NT2/D1 (cell line): Measurements from ENCODE around the gene LDLRAD3.

Experiments used
- DNase-seq: peaks from one replicate; pipeline ENCODE4 v3.0.0-alpha.2; 2011; ENCODE audit warnings: low read depth, low spot score
- H3K27me3 ChIP-seq: 2 replicates; pipeline ENCODE4 v1.6.0; 2011; ENCODE audit warnings: mild to moderate bottlenecking; ENCODE audit not compliant: insufficient read length, insufficient read depth
- H3K36me3 ChIP-seq: 2 replicates; pipeline ENCODE4 v1.6.1; 2011; ENCODE audit warnings: mild to moderate bottlenecking, low read length, mixed read lengths; ENCODE audit not compliant: insufficient read depth, insufficient read length
- H3K4me1 ChIP-seq: 2 replicates; pipeline ENCODE4 v1.5.1; 2011; ENCODE audit not compliant: insufficient read depth, insufficient read length
- H3K4me3 ChIP-seq: 2 replicates; pipeline ENCODE4 v1.5.1; 2011; ENCODE audit warnings: low read depth; ENCODE audit not compliant: insufficient read length
- H3K9ac ChIP-seq: 2 replicates; pipeline ENCODE4 v1.6.0; 2011; ENCODE audit warnings: low read depth; ENCODE audit not compliant: insufficient read length
- H3K9me3 ChIP-seq: 2 replicates; pipeline ENCODE4 v1.5.1; 2011; ENCODE audit warnings: mild to moderate bottlenecking, low read length; ENCODE audit not compliant: insufficient read depth
- SUZ12 ChIP-seq: IDR thresholded peaks from 2 replicates; pipeline ENCODE4 v1.6.1; 2011; ENCODE audit not compliant: insufficient read length, insufficient read depth; ENCODE audit errors: extremely low read depth
- YY1 ChIP-seq: IDR thresholded peaks from 2 replicates; pipeline ENCODE4 v1.6.1; 2011; ENCODE audit not compliant: insufficient read length, insufficient read depth
- ZNF274 ChIP-seq: IDR thresholded peaks from 2 replicates; pipeline ENCODE4 v1.6.1; 2011; ENCODE audit warnings: mild to moderate bottlenecking, low read depth, low read length

LDLRAD3 gene

DNA sequence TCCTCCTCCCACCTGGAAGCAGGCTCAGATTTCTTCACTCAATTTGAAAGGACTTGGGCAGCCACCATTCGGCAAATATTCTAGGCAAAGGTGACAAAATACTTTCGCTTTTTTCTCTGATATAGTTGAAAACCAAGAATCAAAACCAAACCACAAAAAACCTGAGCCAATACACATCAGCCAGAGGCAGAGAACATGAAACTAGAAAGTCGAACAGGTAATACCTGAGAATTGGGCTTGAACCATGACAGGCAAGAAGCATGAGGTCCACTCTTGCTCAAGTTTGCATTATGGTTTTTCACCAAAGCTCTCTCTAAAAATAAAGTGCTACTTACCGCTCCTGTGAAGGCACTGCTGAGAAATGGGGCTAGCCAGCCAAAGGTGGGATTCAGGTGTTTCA lies 26.2 kb upstream of the LDLRAD3 start:
- peaks cover 3% of the 10 kb centered on the region for H3K4me1 ChIP-seq
- H3K36me3 ChIP-seq = no peaks in the 10 kb centered on the region
- TF ChIP-seq YY1 = no peak
- no peak overlapping the region for H3K9ac ChIP-seq
- H3K27me3 ChIP-seq = no peaks in the 10 kb centered on the region
- DNase-seq = no peak
- no peak overlapping the region for H3K4me3 ChIP-seq
- no peaks in the 10 kb centered on the region for H3K9me3 ChIP-seq

GRCh38 chr11:35918716-35919115 lies 25.1 kb upstream of the LDLRAD3 start:
- no peak for DNase-seq
- H3K4me3 ChIP-seq = no peak overlapping the region
- no peak overlapping the region for H3K9ac ChIP-seq
- no peaks in the 10 kb centered on the region for H3K27me3 ChIP-seq
- no peaks in the 10 kb centered on the region for H3K36me3 ChIP-seq
- peaks cover 3% of the 10 kb centered on the region for H3K4me1 ChIP-seq
- no peaks in the 10 kb centered on the region for H3K9me3 ChIP-seq
- TF ChIP-seq SUZ12 = no peak
- TF ChIP-seq ZNF274 = no peak
- no peak for TF ChIP-seq YY1

- H3K4me1 ChIP-seq = peaks cover 3% of the 10 kb centered on the region
- no peaks in the 10 kb centered on the region for H3K36me3 ChIP-seq
- DNase-seq = no peak
- no peaks in the 10 kb centered on the region for H3K9me3 ChIP-seq
- no peak overlapping the region for H3K9ac ChIP-seq
- TF ChIP-seq ZNF274 (no peak), SUZ12 (no peak), YY1 (no peak)
- H3K27me3 ChIP-seq = no peaks in the 10 kb centered on the region
- H3K4me3 ChIP-seq = no peak overlapping the region
These were observed 24.6 kb upstream of the LDLRAD3 start for GRCh38 chr11:35919244-35919643.

- no peak overlapping the region for H3K4me3 ChIP-seq
- no peak for DNase-seq
- H3K36me3 ChIP-seq = no peaks in the 10 kb centered on the region
- TF ChIP-seq SUZ12 (no peak), ZNF274 (no peak), YY1 (no peak)
- no peak overlapping the region for H3K9ac ChIP-seq
- H3K9me3 ChIP-seq = no peaks in the 10 kb centered on the region
- H3K4me1 ChIP-seq = peaks cover 3% of the 10 kb centered on the region
- H3K27me3 ChIP-seq = no peaks in the 10 kb centered on the region
These were observed 20.4 kb upstream of the LDLRAD3 start for GRCh38 chr11:35923452-35923851.

- TF ChIP-seq SUZ12 (no peak), YY1 (no peak), ZNF274 (no peak)
- no peaks in the 10 kb centered on the region for H3K36me3 ChIP-seq
- H3K4me3 ChIP-seq = no peak overlapping the region
- no peak for DNase-seq
- H3K27me3 ChIP-seq = no peaks in the 10 kb centered on the region
- H3K4me1 ChIP-seq = no peaks in the 10 kb centered on the region
- H3K9me3 ChIP-seq = no peaks in the 10 kb centered on the region
- no peak overlapping the region for H3K9ac ChIP-seq
These were observed 19.1 kb upstream of the LDLRAD3 start for GRCh38 chr11:35924811-35925210.

DNA sequence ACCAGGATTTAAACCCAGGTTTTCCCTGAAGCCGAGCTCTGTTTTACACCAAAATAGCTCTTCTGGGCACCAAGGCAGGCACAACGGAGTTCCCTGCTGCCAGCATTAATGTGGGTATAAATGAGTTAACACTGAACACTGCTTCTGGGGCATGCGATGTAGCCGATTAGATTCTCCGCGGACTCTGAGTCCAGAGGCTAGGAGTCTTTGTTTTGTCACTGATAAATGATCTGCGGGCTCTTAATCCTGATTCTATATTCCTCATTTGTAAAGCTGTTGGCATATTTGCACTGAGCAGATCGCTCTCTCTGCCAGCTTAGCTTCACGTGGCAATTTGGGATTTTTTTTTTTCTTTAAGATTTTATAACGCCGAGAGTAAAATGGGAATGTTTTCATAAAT lies 16.8 kb upstream of the LDLRAD3 start:
- no peak overlapping the region for H3K9ac ChIP-seq
- H3K36me3 ChIP-seq = no peaks in the 10 kb centered on the region
- H3K4me1 ChIP-seq = no peaks in the 10 kb centered on the region
- peaks cover 4% of the 10 kb centered on the region; the same call in 1 of the 2 replicates for H3K9me3 ChIP-seq
- TF ChIP-seq SUZ12 (no peak), ZNF274 (no peak), YY1 (no peak)
- DNase-seq = no peak
- H3K4me3 ChIP-seq = no peak overlapping the region
- no peaks in the 10 kb centered on the region for H3K27me3 ChIP-seq

DNA sequence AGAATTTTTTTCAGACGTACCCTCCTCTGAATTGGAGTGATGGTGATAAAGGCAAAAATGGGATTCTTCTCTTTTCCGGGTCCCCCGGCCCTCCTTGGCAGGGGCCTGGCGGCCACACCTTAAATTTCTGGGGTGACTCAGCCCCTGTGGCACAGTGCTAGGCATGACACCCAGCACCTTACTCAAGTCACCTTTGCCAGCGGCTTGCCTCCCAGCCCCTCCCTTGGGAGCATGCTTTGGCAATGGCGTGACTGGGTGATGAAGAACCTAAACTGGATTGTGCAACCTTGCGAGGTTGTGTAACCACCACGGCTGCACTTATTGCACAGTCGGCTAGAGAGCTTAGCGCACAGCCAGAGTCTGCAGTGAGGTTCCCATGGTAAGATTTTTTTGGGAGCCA lies 16.2 kb upstream of the LDLRAD3 start:
- no peaks in the 10 kb centered on the region for H3K4me1 ChIP-seq
- no peak for DNase-seq
- H3K9me3 ChIP-seq = peaks cover 8% of the 10 kb centered on the region; the same call in 1 of the 2 replicates
- no peak overlapping the region for H3K9ac ChIP-seq
- no peaks in the 10 kb centered on the region for H3K36me3 ChIP-seq
- no peaks in the 10 kb centered on the region for H3K27me3 ChIP-seq
- H3K4me3 ChIP-seq = no peak overlapping the region
- no peak for TF ChIP-seq SUZ12
- TF ChIP-seq ZNF274 = no peak
- TF ChIP-seq YY1 = no peak

DNA sequence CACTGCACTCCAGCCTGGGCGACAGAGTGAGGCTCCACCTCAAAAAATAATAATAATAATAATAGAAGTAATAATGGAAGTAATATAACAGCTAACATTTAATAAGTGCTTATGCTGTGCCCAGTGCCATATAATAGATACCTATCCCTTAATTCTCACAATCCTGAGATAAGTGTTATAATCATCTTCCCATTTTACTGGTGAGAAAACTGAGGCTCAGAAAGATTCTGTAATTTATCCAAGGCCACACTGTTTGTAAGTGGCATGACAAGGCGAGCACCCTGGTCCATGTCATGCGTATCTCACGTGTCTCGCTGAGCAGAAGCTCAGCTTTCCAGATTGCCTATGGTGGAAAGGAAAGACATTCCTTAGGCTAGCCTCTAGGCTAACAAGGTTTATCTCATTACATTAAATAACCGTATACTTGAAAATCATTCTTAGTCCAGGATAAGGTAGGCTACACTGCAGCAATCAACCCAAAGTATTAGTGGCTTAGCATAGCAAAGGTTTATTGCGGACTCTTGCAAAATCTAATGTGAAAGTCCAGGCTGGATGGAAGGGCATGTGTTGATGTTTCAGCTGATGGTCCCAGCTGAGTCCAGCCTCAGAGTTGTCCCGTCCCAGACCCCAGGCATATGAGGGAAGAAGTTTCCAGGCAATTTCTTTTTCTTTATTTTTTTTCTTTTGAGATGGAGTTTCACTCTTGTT lies 15.0 kb upstream of the LDLRAD3 start:
- Histone ChIP-seq H3K9me3 (peaks cover 8% of the 10 kb centered on the region; the same call in 1 of the 2 replicates), H3K27me3 (no peaks in the 10 kb centered on the region), H3K9ac (no peak overlapping the region), H3K4me1 (no peaks in the 10 kb centered on the region), H3K4me3 (no peak overlapping the region), H3K36me3 (no peaks in the 10 kb centered on the region)
- DNase-seq = no peak
- no peak for TF ChIP-seq SUZ12
- no peak for TF ChIP-seq ZNF274
- TF ChIP-seq YY1 = no peak
